Measurements from ENCODE around the gene VPS52. TPM values are rescaled to one million over a fixed set of nuclear protein-coding genes. Genes with fewer than 3 reads are reported as not detected.
A peak's percentile ranks its signal among the peaks of the same experiment; 100 is the strongest.

Gene VPS52
- polyA plus RNA-seq, 1 donor from 2014 or later = 29.1 TPM

DNA sequence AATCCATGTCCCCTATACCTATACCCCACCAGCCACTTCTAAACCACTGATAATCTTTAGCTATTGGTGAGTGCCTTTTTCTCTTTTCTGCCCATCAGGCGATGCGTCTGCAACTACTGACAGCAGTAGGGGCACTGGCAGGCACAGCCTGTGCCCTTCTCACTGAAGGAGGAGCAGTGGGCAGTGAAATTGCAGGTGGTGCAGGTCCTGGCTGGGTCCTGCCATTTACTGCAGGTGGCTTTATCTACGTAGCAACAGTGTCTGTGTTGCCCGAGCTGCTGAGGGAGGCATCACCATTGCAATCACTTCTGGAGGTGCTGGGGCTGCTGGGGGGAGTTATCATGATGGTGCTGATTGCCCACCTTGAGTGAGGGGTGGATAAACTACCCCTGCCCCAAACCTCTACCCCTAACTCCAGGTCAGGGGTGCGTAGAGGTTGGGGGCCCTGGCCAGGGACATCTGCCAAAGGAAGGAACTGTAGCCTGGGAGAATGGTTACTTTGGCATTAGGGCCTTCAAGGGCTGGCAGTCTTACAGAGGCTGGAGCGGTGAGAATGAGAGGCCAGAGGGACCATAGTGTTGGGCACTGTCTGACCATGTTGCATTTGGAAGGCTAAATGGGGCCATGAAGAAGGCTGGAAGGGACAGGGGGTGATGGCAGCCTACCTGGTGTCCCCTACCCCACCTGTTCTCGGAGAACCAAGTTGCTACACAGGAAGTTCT, 68.1 kb downstream of the VPS52 start:
- H3K79me2 ChIP-seq (replicated peaks; ENCODE audit: insufficient read depth, low read length) = peaks cover 39% of the 10 kb centered on the region
- H2AFZ ChIP-seq (ENCODE audit: low read depth, low read length) = no peak overlapping the region
- H3K36me3 ChIP-seq (ENCODE audit: insufficient read depth, low read length) = peaks cover 6% of the 10 kb centered on the region
- no peaks in the 10 kb centered on the region for H3K27me3 ChIP-seq (ENCODE audit: insufficient read depth, low read depth, low read length)
- no peak for TF ChIP-seq EZH2 (IDR thresholded peaks at IDR 0.05; ENCODE audit: borderline replicate concordance, insufficient read depth, low read length, poor library complexity, severe bottlenecking)
- TF ChIP-seq MXI1 (conservative IDR thresholded peaks at IDR 0.05; ENCODE audit: poor library complexity, severe bottlenecking) = no peak
- TF ChIP-seq, protein P1, sequence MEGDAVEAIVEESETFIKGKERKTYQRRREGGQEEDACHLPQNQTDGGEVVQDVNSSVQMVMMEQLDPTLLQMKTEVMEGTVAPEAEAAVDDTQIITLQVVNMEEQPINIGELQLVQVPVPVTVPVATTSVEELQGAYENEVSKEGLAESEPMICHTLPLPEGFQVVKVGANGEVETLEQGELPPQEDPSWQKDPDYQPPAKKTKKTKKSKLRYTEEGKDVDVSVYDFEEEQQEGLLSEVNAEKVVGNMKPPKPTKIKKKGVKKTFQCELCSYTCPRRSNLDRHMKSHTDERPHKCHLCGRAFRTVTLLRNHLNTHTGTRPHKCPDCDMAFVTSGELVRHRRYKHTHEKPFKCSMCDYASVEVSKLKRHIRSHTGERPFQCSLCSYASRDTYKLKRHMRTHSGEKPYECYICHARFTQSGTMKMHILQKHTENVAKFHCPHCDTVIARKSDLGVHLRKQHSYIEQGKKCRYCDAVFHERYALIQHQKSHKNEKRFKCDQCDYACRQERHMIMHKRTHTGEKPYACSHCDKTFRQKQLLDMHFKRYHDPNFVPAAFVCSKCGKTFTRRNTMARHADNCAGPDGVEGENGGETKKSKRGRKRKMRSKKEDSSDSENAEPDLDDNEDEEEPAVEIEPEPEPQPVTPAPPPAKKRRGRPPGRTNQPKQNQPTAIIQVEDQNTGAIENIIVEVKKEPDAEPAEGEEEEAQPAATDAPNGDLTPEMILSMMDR (IDR thresholded peaks at IDR 0.05; ENCODE audit: poor library complexity, severe bottlenecking) = no peak
- no peak for TF ChIP-seq SMC3 (conservative IDR thresholded peaks at IDR 0.05; ENCODE audit: poor library complexity)
- no peak for TF ChIP-seq EP300 (conservative IDR thresholded peaks at IDR 0.05; ENCODE audit: poor library complexity, severe bottlenecking)
- no peak for TF ChIP-seq RAD21 (conservative IDR thresholded peaks at IDR 0.05)
- TF ChIP-seq POLR2AphosphoS5 (IDR thresholded peaks at IDR 0.05) = no peak
- TF ChIP-seq, protein P2, sequence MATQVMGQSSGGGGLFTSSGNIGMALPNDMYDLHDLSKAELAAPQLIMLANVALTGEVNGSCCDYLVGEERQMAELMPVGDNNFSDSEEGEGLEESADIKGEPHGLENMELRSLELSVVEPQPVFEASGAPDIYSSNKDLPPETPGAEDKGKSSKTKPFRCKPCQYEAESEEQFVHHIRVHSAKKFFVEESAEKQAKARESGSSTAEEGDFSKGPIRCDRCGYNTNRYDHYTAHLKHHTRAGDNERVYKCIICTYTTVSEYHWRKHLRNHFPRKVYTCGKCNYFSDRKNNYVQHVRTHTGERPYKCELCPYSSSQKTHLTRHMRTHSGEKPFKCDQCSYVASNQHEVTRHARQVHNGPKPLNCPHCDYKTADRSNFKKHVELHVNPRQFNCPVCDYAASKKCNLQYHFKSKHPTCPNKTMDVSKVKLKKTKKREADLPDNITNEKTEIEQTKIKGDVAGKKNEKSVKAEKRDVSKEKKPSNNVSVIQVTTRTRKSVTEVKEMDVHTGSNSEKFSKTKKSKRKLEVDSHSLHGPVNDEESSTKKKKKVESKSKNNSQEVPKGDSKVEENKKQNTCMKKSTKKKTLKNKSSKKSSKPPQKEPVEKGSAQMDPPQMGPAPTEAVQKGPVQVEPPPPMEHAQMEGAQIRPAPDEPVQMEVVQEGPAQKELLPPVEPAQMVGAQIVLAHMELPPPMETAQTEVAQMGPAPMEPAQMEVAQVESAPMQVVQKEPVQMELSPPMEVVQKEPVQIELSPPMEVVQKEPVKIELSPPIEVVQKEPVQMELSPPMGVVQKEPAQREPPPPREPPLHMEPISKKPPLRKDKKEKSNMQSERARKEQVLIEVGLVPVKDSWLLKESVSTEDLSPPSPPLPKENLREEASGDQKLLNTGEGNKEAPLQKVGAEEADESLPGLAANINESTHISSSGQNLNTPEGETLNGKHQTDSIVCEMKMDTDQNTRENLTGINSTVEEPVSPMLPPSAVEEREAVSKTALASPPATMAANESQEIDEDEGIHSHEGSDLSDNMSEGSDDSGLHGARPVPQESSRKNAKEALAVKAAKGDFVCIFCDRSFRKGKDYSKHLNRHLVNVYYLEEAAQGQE (IDR thresholded peaks at IDR 0.05; ENCODE audit: borderline replicate concordance) = no peak
- TF ChIP-seq TAF1 (IDR thresholded peaks at IDR 0.05; ENCODE audit: low read depth) = no peak
- peak overlapping the region; percentile 77 for H3K4me2 ChIP-seq (ENCODE audit: low read length)
- H3K27ac ChIP-seq (ENCODE audit: low read length) = peak overlapping the region; percentile 71
- no peaks in the 10 kb centered on the region for H4K20me1 ChIP-seq (ENCODE audit: insufficient read depth)
- no peaks in the 10 kb centered on the region for H3K9me2 ChIP-seq (ENCODE audit: insufficient read depth, low read length)
- no peaks in the 10 kb centered on the region for H3K9me3 ChIP-seq (ENCODE audit: low read length)
- H3K4me3 ChIP-seq (ENCODE audit: low read length) = peak overlapping the region; percentile 81
- peak overlapping the region; percentile 78 for H3K9ac ChIP-seq (ENCODE audit: low read length)
- H3F3A ChIP-seq (ENCODE audit: insufficient read depth, low read length, poor library complexity, severe bottlenecking) = no peaks in the 10 kb centered on the region

DNA sequence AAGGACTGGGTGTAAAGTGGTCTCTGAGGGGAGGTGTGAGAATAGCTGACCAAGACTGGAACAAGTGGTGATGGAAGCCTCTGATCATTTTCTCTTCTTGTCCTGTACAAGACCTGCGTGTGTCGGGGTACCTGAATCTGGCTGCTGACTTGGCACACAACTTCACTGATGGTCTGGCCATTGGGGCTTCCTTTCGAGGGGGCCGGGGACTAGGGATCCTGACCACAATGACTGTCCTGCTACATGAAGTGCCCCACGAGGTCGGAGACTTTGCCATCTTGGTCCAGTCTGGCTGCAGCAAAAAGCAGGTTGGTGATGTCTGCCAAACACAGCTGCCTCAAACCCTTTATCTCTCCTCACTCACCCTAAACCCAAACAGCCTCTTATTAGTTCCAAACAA, 68.9 kb downstream of the VPS52 start:
- Histone ChIP-seq H4K20me1 (ENCODE audit: insufficient read depth) (no peaks in the 10 kb centered on the region), H3K27ac (ENCODE audit: low read length) (no peak overlapping the region), H3K27me3 (ENCODE audit: insufficient read depth, low read depth, low read length) (no peaks in the 10 kb centered on the region), H3K36me3 (ENCODE audit: insufficient read depth, low read length) (peaks cover 6% of the 10 kb centered on the region), H3K9me2 (ENCODE audit: insufficient read depth, low read length) (no peaks in the 10 kb centered on the region), H3K79me2 (replicated peaks; ENCODE audit: insufficient read depth, low read length) (peaks cover 36% of the 10 kb centered on the region), H3F3A (ENCODE audit: insufficient read depth, low read length, poor library complexity, severe bottlenecking) (no peaks in the 10 kb centered on the region), H3K9me3 (ENCODE audit: low read length) (no peaks in the 10 kb centered on the region), H3K4me3 (ENCODE audit: low read length) (no peak overlapping the region), H2AFZ (ENCODE audit: low read depth, low read length) (no peak overlapping the region), H3K4me2 (ENCODE audit: low read length) (no peak overlapping the region), H3K9ac (ENCODE audit: low read length) (no peak overlapping the region)
- TF ChIP-seq POLR2AphosphoS5 (IDR thresholded peaks at IDR 0.05) (no peak), MXI1 (conservative IDR thresholded peaks at IDR 0.05; ENCODE audit: poor library complexity, severe bottlenecking) (no peak), RAD21 (conservative IDR thresholded peaks at IDR 0.05) (no peak), TAF1 (IDR thresholded peaks at IDR 0.05; ENCODE audit: low read depth) (no peak), EZH2 (IDR thresholded peaks at IDR 0.05; ENCODE audit: borderline replicate concordance, insufficient read depth, low read length, poor library complexity, severe bottlenecking) (no peak), SMC3 (conservative IDR thresholded peaks at IDR 0.05; ENCODE audit: poor library complexity) (no peak), EP300 (conservative IDR thresholded peaks at IDR 0.05; ENCODE audit: poor library complexity, severe bottlenecking) (no peak)
- TF ChIP-seq, protein P1 (IDR thresholded peaks at IDR 0.05; ENCODE audit: poor library complexity, severe bottlenecking) = no peak
- TF ChIP-seq, protein P2 (IDR thresholded peaks at IDR 0.05; ENCODE audit: borderline replicate concordance) = no peak

Measured in neural cell (in vitro differentiated cells).